ENCODE measurements around the gene RAB11B. TPM values are rescaled to one million over a fixed set of nuclear protein-coding genes. Genes with fewer than 3 reads are reported as not detected.

RAB11B gene
- total RNA-seq, 4 donors from 2014 or later, result 48.6 to 159 (median 56.1) TPM

GRCh38 chr19:8393192-8393870, 3.2 kb downstream of the RAB11B start:
- WGBS, 2 donors (ENCODE audit: low coverage in 1 of 2), result 62 to 100% methylated on average over 2 to 6 of the region's 8 CpGs
- H3K9me3 ChIP-seq, result no peaks in the 10 kb centered on the region
- no peaks in the 10 kb centered on the region for H3K27me3 ChIP-seq
- H3K27ac ChIP-seq, result peak overlapping the region; percentile 99 to 100 (median 100)
- intact Hi-C loops (cut with DNase I; ENCODE audit: low total_unique reads) (no loop called here), in situ Hi-C loops (cut with MboI; ENCODE audit: low pct_ligation_motif_present in 1 of 4, low pct_unique_long_range_greater_than_20kb in 1 of 4, low sequenced_read_pairs in 3 of 4) (no loop called here)
- no peaks in the 10 kb centered on the region for H3K36me3 ChIP-seq
- TF ChIP-seq POLR2AphosphoS5 (IDR thresholded peaks at IDR 0.05), result no peak
- TF ChIP-seq CTCF (IDR thresholded peaks at IDR 0.05), result no peak
- no peak for TF ChIP-seq EP300 (IDR thresholded peaks at IDR 0.05; ENCODE audit: low read depth)
- no peak for TF ChIP-seq POLR2A (IDR thresholded peaks at IDR 0.05)
- H3K4me1 ChIP-seq, result peaks cover 22 to 59% (median 34%) of the 10 kb centered on the region in 4 donors
- DNase-seq, result no peak
- no peak overlapping the region for H3K4me3 ChIP-seq

DNA sequence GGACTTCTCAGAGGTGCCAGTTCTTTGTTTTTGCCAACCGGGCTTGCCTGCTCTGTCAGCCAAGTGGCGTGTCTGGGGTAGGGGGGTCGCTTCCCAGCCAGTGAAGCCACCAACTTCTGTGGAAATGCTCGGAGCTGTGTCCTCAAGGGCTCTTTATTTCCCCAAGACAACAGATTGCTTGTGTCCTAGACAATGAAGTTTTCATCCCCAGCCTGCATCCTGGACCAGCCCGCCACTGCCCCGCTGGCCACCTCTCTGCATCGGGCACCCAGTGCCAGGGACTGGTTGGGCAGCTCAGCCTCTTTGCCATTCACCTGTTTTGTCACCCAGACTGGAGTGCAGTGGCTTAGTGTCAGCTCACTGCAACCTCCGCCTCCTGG, 3.7 kb downstream of the RAB11B start:
- intact Hi-C loops (cut with DNase I; ENCODE audit: low total_unique reads) (no loop called here), in situ Hi-C loops (cut with MboI; ENCODE audit: low pct_ligation_motif_present in 1 of 4, low pct_unique_long_range_greater_than_20kb in 1 of 4, low sequenced_read_pairs in 3 of 4) (no loop called here)
- Histone ChIP-seq H3K36me3 (no peaks in the 10 kb centered on the region), H3K9me3 (no peaks in the 10 kb centered on the region), H3K27me3 (no peaks in the 10 kb centered on the region), H3K4me1 (peaks cover 22 to 59% (median 34%) of the 10 kb centered on the region in 4 donors), H3K4me3 (no peak overlapping the region), H3K27ac (peak overlapping the region; percentile 99 to 100 (median 100))
- no peak for DNase-seq
- TF ChIP-seq POLR2A (IDR thresholded peaks at IDR 0.05), result no peak
- TF ChIP-seq POLR2AphosphoS5 (IDR thresholded peaks at IDR 0.05), result no peak
- no peak for TF ChIP-seq EP300 (IDR thresholded peaks at IDR 0.05; ENCODE audit: low read depth)
- TF ChIP-seq CTCF (IDR thresholded peaks at IDR 0.05), result no peak
- WGBS, 2 donors (ENCODE audit: low coverage in 1 of 2), result 99% methylated on average over 8 of the region's 8 CpGs; no CpG with 5 or more reads in 1 of the 2 donors

- TF ChIP-seq POLR2A (IDR thresholded peaks at IDR 0.05) (no peak), CTCF (IDR thresholded peaks at IDR 0.05) (no peak), POLR2AphosphoS5 (IDR thresholded peaks at IDR 0.05) (no peak), EP300 (IDR thresholded peaks at IDR 0.05; ENCODE audit: low read depth) (no peak)
- H3K4me3 ChIP-seq, result no peak overlapping the region
- WGBS, 2 donors (ENCODE audit: low coverage in 1 of 2), result 91 to 98% methylated on average over 8 to 14 of the region's 14 CpGs
- no peaks in the 10 kb centered on the region for H3K9me3 ChIP-seq
- H3K36me3 ChIP-seq, result no peaks in the 10 kb centered on the region
- peaks cover 21 to 55% (median 30%) of the 10 kb centered on the region in 4 donors for H3K4me1 ChIP-seq
- H3K27ac ChIP-seq, result peak overlapping the region; percentile 27 to 100 (median 100)
- DNase-seq, result no peak
- intact Hi-C loops (cut with DNase I; ENCODE audit: low total_unique reads), result loop anchor here (2.0 kb wide), 1 partner anchor 41 kb away; no protein-coding TSS in a partner anchor
- no peaks in the 10 kb centered on the region for H3K27me3 ChIP-seq
- in situ Hi-C loops (cut with MboI; ENCODE audit: low pct_ligation_motif_present in 1 of 4, low pct_unique_long_range_greater_than_20kb in 1 of 4, low sequenced_read_pairs in 3 of 4), result no loop called here
These were observed 5.5 kb downstream of the RAB11B start for GRCh38 chr19:8395621-8396082.

GRCh38 chr19:8396185-8396562, 6.0 kb downstream of the RAB11B start:
- intact Hi-C loops (cut with DNase I; ENCODE audit: low total_unique reads), result loop anchor here (2.0 kb wide), 1 partner anchor 41 kb away; no protein-coding TSS in a partner anchor
- no peaks in the 10 kb centered on the region for H3K9me3 ChIP-seq
- TF ChIP-seq CTCF (IDR thresholded peaks at IDR 0.05) (no peak), EP300 (IDR thresholded peaks at IDR 0.05; ENCODE audit: low read depth) (no peak), POLR2AphosphoS5 (IDR thresholded peaks at IDR 0.05) (no peak), POLR2A (IDR thresholded peaks at IDR 0.05) (no peak)
- in situ Hi-C loops (cut with MboI; ENCODE audit: low pct_ligation_motif_present in 1 of 4, low pct_unique_long_range_greater_than_20kb in 1 of 4, low sequenced_read_pairs in 3 of 4), result no loop called here
- no peak overlapping the region for H3K4me3 ChIP-seq
- no peaks in the 10 kb centered on the region for H3K27me3 ChIP-seq
- H3K4me1 ChIP-seq, result peaks cover 17 to 51% (median 26%) of the 10 kb centered on the region in 4 donors
- 90 to 94% methylated on average over 5 to 7 of the region's 7 CpGs for WGBS, 2 donors (ENCODE audit: low coverage in 1 of 2)
- no peaks in the 10 kb centered on the region for H3K36me3 ChIP-seq
- no peak for DNase-seq
- no peak overlapping the region for H3K27ac ChIP-seq

Data from transverse colon (tissue), 4 donors.